HCT116 (cell line): ENCODE results near the gene UBA5.

Experiments
- CTCF ChIP-seq, 3 experiments: fragments of 200-600 bp in 1 of 3; sonication (generic) in 1 of 3; IDR thresholded peaks in 2 of 3; conservative IDR thresholded peaks in 1 of 3; 2 replicates each; pipeline ENCODE4 v1.5.1; 2012 to 2017; ENCODE audit warnings: low read depth in 2 of 3, low read length in 2 of 3, antibody characterized with exemption in 1 of 3, borderline replicate concordance in 1 of 3, control low read depth in 1 of 3, mild to moderate bottlenecking in 1 of 3, mixed read lengths in 1 of 3, mixed run types in 1 of 3, moderate library complexity in 1 of 3; ENCODE audit not compliant: insufficient read depth in 1 of 3
- ELF1 ChIP-seq: IDR thresholded peaks from 2 replicates; pipeline ENCODE4 v1.6.1; 2012; ENCODE audit warnings: low read depth, borderline replicate concordance
- EZH2 ChIP-seq: fragments of 200-600 bp; sonication (generic); IDR thresholded peaks from 2 replicates; pipeline ENCODE4 v1.6.1; 2017; ENCODE audit warnings: antibody characterized with exemption, mixed run types
- EZH2phosphoT487 ChIP-seq: fragments of 200-600 bp; IDR thresholded peaks from 2 replicates; pipeline ENCODE4 v1.6.1; 2018; ENCODE audit warnings: antibody characterized with exemption, borderline replicate concordance
- FOSL1 ChIP-seq: IDR thresholded peaks from 2 replicates; pipeline ENCODE4 v1.6.1; 2012; ENCODE audit warnings: low read depth
- POLR2A ChIP-seq: IDR thresholded peaks from 2 replicates; pipeline ENCODE4 v1.7.0; 2011; ENCODE audit warnings: borderline replicate concordance; ENCODE audit not compliant: insufficient read depth, insufficient read length; ENCODE audit errors: extremely low read depth
- SP1 ChIP-seq: IDR thresholded peaks from 2 replicates; pipeline ENCODE4 v1.6.1; 2012; ENCODE audit warnings: low read depth
- TF ChIP-seq, protein P1 (sequence below): IDR thresholded peaks from 2 replicates; pipeline ENCODE4 v1.6.1; 2012

GRCh38 chr3:132654721-132655120 lies 5.4 kb upstream of the UBA5 start:
- TF ChIP-seq, protein P1, sequence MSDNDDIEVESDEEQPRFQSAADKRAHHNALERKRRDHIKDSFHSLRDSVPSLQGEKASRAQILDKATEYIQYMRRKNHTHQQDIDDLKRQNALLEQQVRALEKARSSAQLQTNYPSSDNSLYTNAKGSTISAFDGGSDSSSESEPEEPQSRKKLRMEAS, result no peak
- no peak for TF ChIP-seq POLR2A
- no peak for TF ChIP-seq CTCF (IDR thresholded peaks at IDR 0.05 in 2 of 3, conservative IDR thresholded peaks at IDR 0.05 in 1 of 3; ENCODE audit: borderline replicate concordance in 1 of 3, insufficient read depth in 1 of 3, low read depth in 2 of 3, low read length in 2 of 3)
- TF ChIP-seq ELF1, result no peak
- no peak for TF ChIP-seq FOSL1
- no peak for TF ChIP-seq EZH2
- TF ChIP-seq SP1, result no peak
- no peak for TF ChIP-seq EZH2phosphoT487
